Neural progenitor cell (in vitro differentiated cells): ENCODE data around the gene ARHGEF12. TPM values are rescaled to one million over a fixed set of nuclear protein-coding genes. Genes with fewer than 3 reads are reported as not detected.
A peak's percentile ranks its signal among the peaks of the same experiment; 100 is the strongest.

ENCODE experiments used
- DNase-seq: peaks from one replicate; pipeline ENCODE4 v3.0.0-alpha.2; 2016; ENCODE audit warnings: low spot score
- H2AFZ ChIP-seq: fragments of 200-600 bp; sonication (generic); replicated peaks from 2 replicates; pipeline ENCODE4 v1.6.1; 2016; ENCODE audit warnings: antibody characterized with exemption
- H3F3A ChIP-seq: fragments of 200-600 bp; sonication (generic); 2 replicates; pipeline ENCODE4 v1.6.1; 2016; ENCODE audit warnings: antibody characterized with exemption, low read depth
- H3K27ac ChIP-seq: fragments of 200-600 bp; sonication (generic); 2 replicates; pipeline ENCODE4 v1.5.1; 2016; ENCODE audit warnings: mild to moderate bottlenecking
- H3K27me3 ChIP-seq: fragments of 200-600 bp; sonication (generic); 2 replicates; pipeline ENCODE4 v1.6.1; 2016; ENCODE audit warnings: mild to moderate bottlenecking, moderate library complexity
- H3K36me3 ChIP-seq: fragments of 200-600 bp; sonication (generic); 2 replicates; pipeline ENCODE4 v1.5.1; 2016
- H3K4me1 ChIP-seq: fragments of 200-600 bp; sonication (generic); 2 replicates; pipeline ENCODE4 v1.6.1; 2016; ENCODE audit warnings: mixed run types
- H3K4me2 ChIP-seq: fragments of 200-600 bp; sonication (generic); 2 replicates; pipeline ENCODE4 v1.6.1; 2016
- H3K4me3 ChIP-seq: fragments of 200-600 bp; sonication (generic); 2 replicates; pipeline ENCODE4 v1.5.1; 2016
- H3K79me2 ChIP-seq: fragments of 200-600 bp; sonication (generic); 2 replicates; pipeline ENCODE4 v1.6.1; 2016; ENCODE audit warnings: low read depth
- H3K9ac ChIP-seq: fragments of 200-600 bp; sonication (generic); 2 replicates; pipeline ENCODE4 v1.6.1; 2016
- H3K9me3 ChIP-seq: fragments of 200-600 bp; sonication (generic); 2 replicates; pipeline ENCODE4 v1.5.1; 2016; ENCODE audit warnings: low read depth
- H4K20me1 ChIP-seq: fragments of 200-600 bp; sonication (generic); 2 replicates; pipeline ENCODE4 v1.6.1; 2016; ENCODE audit warnings: low read depth
- H3K27ac Mint-ChIP-seq: 3 replicates; pipeline ENCODE4 v1.8.0; 2021; ENCODE audit warnings: mixed read lengths
- H3K27me3 Mint-ChIP-seq: 2 replicates; pipeline ENCODE4 v1.8.0; 2022; ENCODE audit warnings: low read depth, mild to moderate bottlenecking, inconsistent platforms, moderate library complexity, mixed read lengths; ENCODE audit not compliant: insufficient read depth
- H3K36me3 Mint-ChIP-seq: 3 replicates; pipeline ENCODE4 v1.8.0; 2021; ENCODE audit warnings: mixed read lengths
- H3K4me1 Mint-ChIP-seq: 3 replicates; pipeline ENCODE4 v1.8.0; 2021; ENCODE audit warnings: mixed read lengths
- H3K4me3 Mint-ChIP-seq: 3 replicates; pipeline ENCODE4 v1.8.0; 2021; ENCODE audit warnings: mild to moderate bottlenecking, moderate library complexity, mixed read lengths
- H3K9me3 Mint-ChIP-seq: 3 replicates; pipeline ENCODE4 v1.8.0; 2020; ENCODE audit warnings: mixed read lengths
- CTCF ChIP-seq: fragments of 200-600 bp; sonication (generic); IDR thresholded peaks from 2 replicates; pipeline ENCODE4 v1.5.1; 2017; ENCODE audit warnings: antibody characterized with exemption, mild to moderate bottlenecking
- EZH2 ChIP-seq: fragments of 200-600 bp; sonication (generic); IDR thresholded peaks from 2 replicates; pipeline ENCODE4 v1.6.1; 2017; ENCODE audit warnings: antibody characterized with exemption, mild to moderate bottlenecking, moderate library complexity
- EZH2phosphoT487 ChIP-seq: fragments of 200-600 bp; sonication (generic); IDR thresholded peaks from 2 replicates; pipeline ENCODE4 v1.6.1; 2017; ENCODE audit warnings: antibody characterized with exemption
- total RNA-seq: library from RNA; depleted of rRNA; stranded (reverse); fragments of >200 nt; gene quantifications from 2 replicates; pipeline ENCODE4 v1.2.3, GENCODE V29; 2015; ENCODE audit warnings: low replicate concordance

Gene ARHGEF12
- total RNA-seq, 1 donor from 2014 or later, result 31.3 TPM

GRCh38 chr11:120334332-120334731 is 1.9 kb upstream of the ARHGEF12 start:
- H3K27ac ChIP-seq, result no peak overlapping the region
- H3K4me3 ChIP-seq, result no peak overlapping the region
- H3K9me3 ChIP-seq, result no peaks in the 10 kb centered on the region
- Mint-ChIP-seq H3K4me1 (peaks cover 19% of the 10 kb centered on the region), H3K4me3 (peak overlapping the region; percentile 48), H3K36me3 (peaks cover 3% of the 10 kb centered on the region), H3K27me3 (no peaks in the 10 kb centered on the region), H3K9me3 (peaks cover 2% of the 10 kb centered on the region), H3K27ac (no peak overlapping the region)
- peaks cover 15% of the 10 kb centered on the region for H3K4me1 ChIP-seq
- DNase-seq, result no peak
- TF ChIP-seq EZH2 (no peak), CTCF (no peak), EZH2phosphoT487 (no peak)
- H3K27me3 ChIP-seq, result no peaks in the 10 kb centered on the region
- no peak overlapping the region for H3K9ac ChIP-seq
- no peak overlapping the region for H2AFZ ChIP-seq
- no peaks in the 10 kb centered on the region for H3K36me3 ChIP-seq
- peaks cover 27% of the 10 kb centered on the region for H4K20me1 ChIP-seq
- H3K4me2 ChIP-seq, result no peak overlapping the region
- peaks cover 27% of the 10 kb centered on the region for H3K79me2 ChIP-seq
- H3F3A ChIP-seq, result peaks cover 38% of the 10 kb centered on the region

- no peaks in the 10 kb centered on the region for H3K27me3 Mint-ChIP-seq
- peaks cover 3% of the 10 kb centered on the region for H3K36me3 Mint-ChIP-seq
Observed at GRCh38 chr11:120334894-120335462, 1.2 kb upstream of the ARHGEF12 start.

GRCh38 chr11:120335556-120335907 is 681 bp upstream of the ARHGEF12 start:
- H3K4me3 ChIP-seq, result peak overlapping the region; percentile 97
- H3K4me2 ChIP-seq, result peak overlapping the region; percentile 87
- H3K36me3 ChIP-seq, result no peaks in the 10 kb centered on the region
- no peak for DNase-seq
- Mint-ChIP-seq H3K4me1 (peaks cover 29% of the 10 kb centered on the region), H3K27me3 (no peaks in the 10 kb centered on the region), H3K36me3 (peaks cover 1% of the 10 kb centered on the region), H3K4me3 (peak overlapping the region; percentile 83), H3K27ac (no peak overlapping the region), H3K9me3 (peaks cover 2% of the 10 kb centered on the region)
- peaks cover 38% of the 10 kb centered on the region for H3F3A ChIP-seq
- H2AFZ ChIP-seq, result peak overlapping the region; percentile 77
- H3K79me2 ChIP-seq, result peaks cover 39% of the 10 kb centered on the region
- H4K20me1 ChIP-seq, result peaks cover 37% of the 10 kb centered on the region
- no peak overlapping the region for H3K27ac ChIP-seq
- H3K27me3 ChIP-seq, result no peaks in the 10 kb centered on the region
- H3K9me3 ChIP-seq, result no peaks in the 10 kb centered on the region
- H3K9ac ChIP-seq, result no peak overlapping the region
- H3K4me1 ChIP-seq, result peaks cover 25% of the 10 kb centered on the region
- TF ChIP-seq EZH2 (no peak), EZH2phosphoT487 (no peak), CTCF (no peak)

More at GRCh38 chr11:120334894-120335462, 1.2 kb upstream of the ARHGEF12 start:
- H3K9me3 Mint-ChIP-seq, result peaks cover 2% of the 10 kb centered on the region
- no peak overlapping the region for H3K27ac ChIP-seq
- peaks cover 33% of the 10 kb centered on the region for H3K79me2 ChIP-seq
- peaks cover 25% of the 10 kb centered on the region for H3K4me1 Mint-ChIP-seq
- no peaks in the 10 kb centered on the region for H3K36me3 ChIP-seq
- H3K9me3 ChIP-seq, result no peaks in the 10 kb centered on the region
- no peaks in the 10 kb centered on the region for H3K27me3 ChIP-seq
- TF ChIP-seq EZH2phosphoT487 (no peak), CTCF (peak; percentile 71)
- peak overlapping the region; percentile 83 for H3K4me3 Mint-ChIP-seq
- peaks cover 21% of the 10 kb centered on the region for H3K4me1 ChIP-seq
- H4K20me1 ChIP-seq, result peaks cover 33% of the 10 kb centered on the region
- DNase-seq, result peak; percentile 71
- no peak overlapping the region for H3K9ac ChIP-seq
- peak overlapping the region; percentile 77 for H2AFZ ChIP-seq
- H3K4me3 ChIP-seq, result peak overlapping the region; percentile 97
- no peak overlapping the region for H3K27ac Mint-ChIP-seq
- H3K4me2 ChIP-seq, result peak overlapping the region; percentile 87
- H3F3A ChIP-seq, result peaks cover 38% of the 10 kb centered on the region
